ENCODE results near the gene IL4R. TPM values are rescaled to one million over a fixed set of nuclear protein-coding genes. Genes with fewer than 3 reads are reported as not detected.

IL4R gene
- total RNA-seq, 2 donors from 2014 or later, result 30.7 to 89.2 TPM

DNA sequence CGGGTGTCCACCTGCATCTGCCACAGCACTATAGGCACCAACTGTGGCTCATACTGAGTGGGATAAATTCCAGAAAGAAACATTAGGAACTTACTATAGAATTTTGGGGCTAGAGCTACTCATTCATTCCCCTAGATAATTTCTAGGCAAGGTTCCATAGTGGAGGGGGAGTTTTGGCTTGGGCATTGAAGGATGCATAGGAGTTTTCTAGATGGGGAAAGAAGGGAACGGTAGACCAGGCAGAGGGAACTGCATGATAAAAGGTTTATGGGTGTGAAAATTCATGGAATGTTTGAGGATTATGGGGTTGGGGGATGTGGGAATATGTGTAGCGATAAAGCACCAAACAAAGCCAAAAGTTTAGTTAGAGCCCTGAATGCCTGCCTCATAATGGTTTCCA is 35.5 kb downstream of the IL4R start:
- 92% methylated on average over 3 of the region's 3 CpGs for WGBS
- intact Hi-C loops (cut with DNase I), result no loop called here
- TF ChIP-seq, protein P1, sequence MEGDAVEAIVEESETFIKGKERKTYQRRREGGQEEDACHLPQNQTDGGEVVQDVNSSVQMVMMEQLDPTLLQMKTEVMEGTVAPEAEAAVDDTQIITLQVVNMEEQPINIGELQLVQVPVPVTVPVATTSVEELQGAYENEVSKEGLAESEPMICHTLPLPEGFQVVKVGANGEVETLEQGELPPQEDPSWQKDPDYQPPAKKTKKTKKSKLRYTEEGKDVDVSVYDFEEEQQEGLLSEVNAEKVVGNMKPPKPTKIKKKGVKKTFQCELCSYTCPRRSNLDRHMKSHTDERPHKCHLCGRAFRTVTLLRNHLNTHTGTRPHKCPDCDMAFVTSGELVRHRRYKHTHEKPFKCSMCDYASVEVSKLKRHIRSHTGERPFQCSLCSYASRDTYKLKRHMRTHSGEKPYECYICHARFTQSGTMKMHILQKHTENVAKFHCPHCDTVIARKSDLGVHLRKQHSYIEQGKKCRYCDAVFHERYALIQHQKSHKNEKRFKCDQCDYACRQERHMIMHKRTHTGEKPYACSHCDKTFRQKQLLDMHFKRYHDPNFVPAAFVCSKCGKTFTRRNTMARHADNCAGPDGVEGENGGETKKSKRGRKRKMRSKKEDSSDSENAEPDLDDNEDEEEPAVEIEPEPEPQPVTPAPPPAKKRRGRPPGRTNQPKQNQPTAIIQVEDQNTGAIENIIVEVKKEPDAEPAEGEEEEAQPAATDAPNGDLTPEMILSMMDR (IDR thresholded peaks at IDR 0.05), result no peak
- TF ChIP-seq POLR2A (IDR thresholded peaks at IDR 0.05), result no peak
- TF ChIP-seq POLR2AphosphoS5 (IDR thresholded peaks at IDR 0.05), result no peak
- no peak for DNase-seq (ENCODE audit: low spot score)
- Histone ChIP-seq H3K9me3 (no peaks in the 10 kb centered on the region), H3K36me3 (peaks cover 0 to 15% of the 10 kb centered on the region in 2 donors), H3K4me1 (replicated peaks) (no peaks in the 10 kb centered on the region), H3K27ac (no peak overlapping the region), H3K4me3 (no peak overlapping the region), H3K27me3 (replicated peaks; ENCODE audit: insufficient read depth) (no peaks in the 10 kb centered on the region)

DNA sequence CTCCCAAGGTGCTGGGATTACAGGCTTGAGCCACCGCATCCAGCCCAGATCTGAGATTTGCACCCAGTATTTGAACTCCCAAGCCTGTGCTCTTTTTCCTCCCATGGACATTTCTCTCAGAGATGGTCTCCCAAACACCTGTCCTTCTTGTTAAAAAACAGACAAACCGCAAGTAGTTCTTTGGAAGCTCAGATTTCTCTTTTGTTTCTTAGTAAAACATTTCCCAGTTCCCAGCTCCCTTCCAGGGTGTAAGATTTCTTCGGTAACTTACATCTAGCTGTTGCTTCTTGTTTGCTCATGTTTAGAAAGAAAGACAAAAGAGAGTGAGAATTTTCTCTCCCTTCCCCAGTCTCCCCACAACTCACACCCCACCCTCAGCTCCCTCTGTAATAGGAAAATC is 36.2 kb downstream of the IL4R start:
- TF ChIP-seq POLR2A (IDR thresholded peaks at IDR 0.05), result no peak
- no peak for TF ChIP-seq POLR2AphosphoS5 (IDR thresholded peaks at IDR 0.05)
- TF ChIP-seq, protein P1 (IDR thresholded peaks at IDR 0.05), result no peak
- H3K4me1 ChIP-seq (replicated peaks), result no peaks in the 10 kb centered on the region
- intact Hi-C loops (cut with DNase I), result no loop called here
- H3K27me3 ChIP-seq (replicated peaks; ENCODE audit: insufficient read depth), result no peaks in the 10 kb centered on the region
- H3K36me3 ChIP-seq, result peaks cover 0 to 20% of the 10 kb centered on the region in 2 donors
- H3K27ac ChIP-seq, result no peak overlapping the region
- no peaks in the 10 kb centered on the region for H3K9me3 ChIP-seq
- no peak overlapping the region for H3K4me3 ChIP-seq
- no peak for DNase-seq (ENCODE audit: low spot score)
- WGBS, result 53% methylated on average over 3 of the region's 3 CpGs

DNA sequence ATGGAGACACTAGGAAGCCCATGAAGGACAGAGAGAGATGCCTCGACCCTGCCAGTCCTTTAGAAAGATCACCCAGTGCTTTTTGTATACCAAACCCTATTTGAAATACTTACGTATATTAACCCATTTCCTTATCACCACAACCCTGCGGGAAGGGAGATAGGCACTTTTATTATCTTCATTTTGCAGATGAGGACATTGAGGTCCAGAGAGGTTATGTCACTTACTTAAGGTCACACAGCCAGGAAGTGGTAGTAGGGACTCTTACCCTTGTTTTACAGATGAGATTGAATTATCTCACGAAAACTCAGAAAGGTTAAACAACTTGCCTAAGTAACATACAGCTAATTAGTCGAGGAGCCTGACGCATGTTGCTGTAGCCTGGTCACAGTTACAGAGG is 38.2 kb downstream of the IL4R start:
- Histone ChIP-seq H3K4me3 (no peak overlapping the region), H3K27me3 (replicated peaks; ENCODE audit: insufficient read depth) (no peaks in the 10 kb centered on the region), H3K4me1 (replicated peaks) (no peaks in the 10 kb centered on the region), H3K36me3 (peaks cover 0 to 13% of the 10 kb centered on the region in 2 donors), H3K9me3 (no peaks in the 10 kb centered on the region), H3K27ac (no peak overlapping the region)
- DNase-seq (ENCODE audit: low spot score), result no peak
- intact Hi-C loops (cut with DNase I), result no loop called here
- TF ChIP-seq, protein P1 (IDR thresholded peaks at IDR 0.05), result no peak
- TF ChIP-seq POLR2A (IDR thresholded peaks at IDR 0.05) (no peak), POLR2AphosphoS5 (IDR thresholded peaks at IDR 0.05) (no peak)
- WGBS, result 93% methylated on average over 6 of the region's 6 CpGs

DNA sequence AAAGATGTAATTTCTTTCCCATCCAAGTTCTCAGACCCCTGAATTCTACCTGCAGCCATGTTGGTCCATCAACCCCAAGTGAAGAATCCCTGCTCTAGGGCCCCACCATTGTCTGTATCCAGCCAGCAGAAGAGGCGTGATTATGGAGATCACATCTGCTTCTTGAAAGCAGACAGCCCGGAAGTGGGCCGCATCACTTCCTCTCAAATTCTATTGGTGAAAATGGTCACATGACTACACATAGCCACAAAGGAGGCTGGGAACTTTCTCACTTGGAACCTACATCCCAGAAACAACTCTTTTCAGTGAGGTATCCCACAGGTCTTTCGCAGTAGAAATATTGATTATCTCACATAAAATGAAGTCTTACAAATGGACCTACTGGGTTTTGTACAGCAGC is 40.1 kb downstream of the IL4R start:
- Histone ChIP-seq H3K4me3 (no peak overlapping the region), H3K27ac (no peak overlapping the region), H3K4me1 (replicated peaks) (no peaks in the 10 kb centered on the region), H3K36me3 (peaks cover 2 to 15% of the 10 kb centered on the region in 2 donors), H3K27me3 (replicated peaks; ENCODE audit: insufficient read depth) (no peaks in the 10 kb centered on the region), H3K9me3 (no peaks in the 10 kb centered on the region)
- TF ChIP-seq POLR2AphosphoS5 (IDR thresholded peaks at IDR 0.05) (no peak), POLR2A (IDR thresholded peaks at IDR 0.05) (no peak)
- TF ChIP-seq, protein P1 (IDR thresholded peaks at IDR 0.05), result no peak
- intact Hi-C loops (cut with DNase I), result no loop called here
- DNase-seq (ENCODE audit: low spot score), result no peak
- WGBS, result 96% methylated on average over 4 of the region's 4 CpGs

DNA sequence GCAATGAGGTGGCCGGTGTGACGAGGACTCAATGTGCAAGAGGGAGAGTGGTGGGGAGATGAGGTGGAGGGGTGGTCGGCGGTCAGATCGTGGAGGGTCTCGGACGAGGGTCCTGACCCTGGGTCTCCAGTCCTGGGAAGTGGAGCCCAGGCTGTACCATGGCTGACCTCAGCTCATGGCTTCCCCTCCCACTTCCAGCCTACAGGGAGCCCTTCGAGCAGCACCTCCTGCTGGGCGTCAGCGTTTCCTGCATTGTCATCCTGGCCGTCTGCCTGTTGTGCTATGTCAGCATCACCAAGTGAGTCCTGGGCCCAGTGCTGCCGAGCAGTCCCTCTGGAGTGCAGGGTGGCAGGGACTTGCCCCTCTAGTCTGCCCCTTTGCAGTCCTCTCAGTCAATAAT is 41.8 kb downstream of the IL4R start:
- TF ChIP-seq POLR2AphosphoS5 (IDR thresholded peaks at IDR 0.05), result no peak
- TF ChIP-seq, protein P1 (IDR thresholded peaks at IDR 0.05), result peak in 1 of 4 experiments; percentile 38
- no peak for TF ChIP-seq POLR2A (IDR thresholded peaks at IDR 0.05)
- Histone ChIP-seq H3K9me3 (no peaks in the 10 kb centered on the region), H3K27me3 (replicated peaks; ENCODE audit: insufficient read depth) (no peaks in the 10 kb centered on the region), H3K36me3 (peaks cover 6 to 20% of the 10 kb centered on the region in 2 donors), H3K4me1 (replicated peaks) (no peaks in the 10 kb centered on the region), H3K27ac (no peak overlapping the region), H3K4me3 (no peak overlapping the region)
- DNase-seq (ENCODE audit: low spot score), result no peak
- 82% methylated on average over 12 of the region's 12 CpGs for WGBS
- intact Hi-C loops (cut with DNase I), result no loop called here
